Measurements from ENCODE around the gene ANKRD10.

ANKRD10 gene

GRCh38 chr13:110915057-110915873 is at the start of gene ANKRD10:
TSS of gene ANKRD10 (minus strand) at chr13:110915069. CDS start at chr13:110914934, 135 bp downstream.
- TF ChIP-seq CTCF (IDR thresholded peaks at IDR 0.05; ENCODE audit: borderline replicate concordance, insufficient read depth, low read depth, low read length): peak; percentile 88

GRCh38 chr13:110964229-110965037 is 49.6 kb upstream of the ANKRD10 start:
- TF ChIP-seq CTCF (IDR thresholded peaks at IDR 0.05; ENCODE audit: borderline replicate concordance, insufficient read depth, low read depth, low read length): no peak
- H3K4me3 ChIP-seq (ENCODE audit: low read depth, low read length): no peak overlapping the region

More at GRCh38 chr13:110915057-110915873, at the start of gene ANKRD10:
- H3K4me3 ChIP-seq (ENCODE audit: low read depth, low read length): peak within 1 kb of the TSS; percentile 97

- no peak overlapping the region for H3K4me3 ChIP-seq (ENCODE audit: low read depth, low read length)
- no peak for TF ChIP-seq CTCF (IDR thresholded peaks at IDR 0.05; ENCODE audit: borderline replicate concordance, insufficient read depth, low read depth, low read length)
Measured at GRCh38 chr13:110963554-110963970, 48.7 kb upstream of the ANKRD10 start.

- H3K4me3 ChIP-seq (ENCODE audit: low read depth, low read length): no peak overlapping the region
- TF ChIP-seq CTCF (IDR thresholded peaks at IDR 0.05; ENCODE audit: borderline replicate concordance, insufficient read depth, low read depth, low read length): no peak
Measured at GRCh38 chr13:110961959-110962358, 47.1 kb upstream of the ANKRD10 start.

- no peak for TF ChIP-seq CTCF (IDR thresholded peaks at IDR 0.05; ENCODE audit: borderline replicate concordance, insufficient read depth, low read depth, low read length)
- H3K4me3 ChIP-seq (ENCODE audit: low read depth, low read length): no peak overlapping the region
Measured at GRCh38 chr13:110960204-110960603, 45.3 kb upstream of the ANKRD10 start.

GRCh38 chr13:110957931-110958330 is 43.1 kb upstream of the ANKRD10 start:
- H3K4me3 ChIP-seq (ENCODE audit: low read depth, low read length): no peak overlapping the region
- no peak for TF ChIP-seq CTCF (IDR thresholded peaks at IDR 0.05; ENCODE audit: borderline replicate concordance, insufficient read depth, low read depth, low read length)
